GM19043 (cell line): ENCODE measurements around the gene PHLDA1.
"Not testable (repeated sequence)": the region's sequence is repeated elsewhere in the genome, so short reads cannot be mapped to it uniquely, and the experiment has no call there.

ENCODE experiments used
- ATAC-seq: cut with Tn5 transposase; IDR thresholded peaks from one replicate; pipeline ENCODE4 v1.9.1; 2021; ENCODE audit warnings: low read depth; ENCODE audit not compliant: unreplicated experiment

PHLDA1 gene

DNA sequence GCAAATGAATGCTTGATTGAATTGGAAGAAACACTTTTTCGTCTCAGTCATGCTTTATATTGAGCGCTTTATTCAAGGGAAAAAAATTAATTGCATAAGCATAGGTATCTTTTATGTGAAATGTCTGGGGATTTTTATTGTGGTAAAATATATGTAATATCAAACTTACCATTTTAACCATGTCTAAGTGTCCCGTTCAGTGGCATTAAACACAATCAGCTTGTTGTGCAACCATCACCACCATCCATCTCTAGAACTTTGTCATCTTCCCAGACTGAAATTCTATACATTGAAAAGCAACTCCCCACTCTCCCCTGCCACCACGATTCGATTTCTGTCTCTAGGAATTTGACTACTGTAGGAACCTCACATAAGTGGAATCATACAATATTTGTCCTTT, 39.8 kb downstream of the PHLDA1 start:
- no peak for ATAC-seq

DNA sequence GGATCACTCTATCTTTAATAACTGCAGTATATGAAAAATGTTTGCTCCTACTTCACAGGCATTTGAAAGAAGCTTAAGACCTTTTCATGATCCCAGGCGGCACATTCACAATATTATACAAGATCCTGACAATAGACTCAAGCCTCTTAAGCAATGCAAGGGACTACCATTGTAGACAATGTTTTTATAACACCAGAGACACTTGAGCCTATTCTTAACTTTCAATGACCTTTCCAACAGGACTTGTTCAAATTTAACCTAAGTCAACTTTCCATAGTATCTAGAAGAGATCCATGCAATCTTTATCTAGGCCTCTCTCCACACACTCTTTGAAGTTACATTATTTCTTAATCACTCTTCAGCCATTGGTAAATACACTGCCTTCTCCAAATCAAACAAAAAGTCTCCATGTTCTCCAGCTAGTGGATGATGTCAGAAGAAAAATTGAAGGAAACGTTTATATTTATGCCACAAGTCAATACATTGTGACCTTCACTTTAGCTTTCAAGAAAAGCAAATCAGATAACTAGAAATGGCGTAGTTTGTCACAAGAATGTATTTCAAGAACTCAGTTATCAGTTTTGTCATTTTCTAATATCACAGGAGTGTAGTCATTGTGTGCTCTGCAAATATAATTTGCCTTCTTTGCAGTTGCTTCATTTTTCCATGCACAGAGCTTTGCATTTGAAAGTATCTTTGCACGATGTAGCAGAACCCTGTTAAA, 41.2 kb downstream of the PHLDA1 start:
- ATAC-seq, result no peak

DNA sequence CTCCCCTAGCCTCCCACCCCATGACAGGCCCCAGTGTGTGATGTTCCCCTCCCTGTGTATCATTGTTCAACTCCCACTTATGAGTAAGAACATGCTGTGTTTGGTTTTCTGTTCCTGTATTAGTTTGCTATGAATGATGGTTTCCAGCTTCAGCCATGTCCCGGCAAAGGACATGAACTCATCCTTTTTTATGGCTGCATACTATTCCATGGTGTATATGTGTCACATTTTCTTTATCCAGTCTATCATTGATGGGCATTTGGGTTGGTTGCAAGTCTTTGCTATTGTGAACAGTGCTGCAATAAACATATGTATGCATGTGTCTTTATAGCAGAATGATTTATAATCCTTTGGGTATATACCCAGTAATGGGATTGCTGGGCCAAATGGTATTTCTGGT, 43.9 kb downstream of the PHLDA1 start:
- not testable (repeated sequence) for ATAC-seq

DNA sequence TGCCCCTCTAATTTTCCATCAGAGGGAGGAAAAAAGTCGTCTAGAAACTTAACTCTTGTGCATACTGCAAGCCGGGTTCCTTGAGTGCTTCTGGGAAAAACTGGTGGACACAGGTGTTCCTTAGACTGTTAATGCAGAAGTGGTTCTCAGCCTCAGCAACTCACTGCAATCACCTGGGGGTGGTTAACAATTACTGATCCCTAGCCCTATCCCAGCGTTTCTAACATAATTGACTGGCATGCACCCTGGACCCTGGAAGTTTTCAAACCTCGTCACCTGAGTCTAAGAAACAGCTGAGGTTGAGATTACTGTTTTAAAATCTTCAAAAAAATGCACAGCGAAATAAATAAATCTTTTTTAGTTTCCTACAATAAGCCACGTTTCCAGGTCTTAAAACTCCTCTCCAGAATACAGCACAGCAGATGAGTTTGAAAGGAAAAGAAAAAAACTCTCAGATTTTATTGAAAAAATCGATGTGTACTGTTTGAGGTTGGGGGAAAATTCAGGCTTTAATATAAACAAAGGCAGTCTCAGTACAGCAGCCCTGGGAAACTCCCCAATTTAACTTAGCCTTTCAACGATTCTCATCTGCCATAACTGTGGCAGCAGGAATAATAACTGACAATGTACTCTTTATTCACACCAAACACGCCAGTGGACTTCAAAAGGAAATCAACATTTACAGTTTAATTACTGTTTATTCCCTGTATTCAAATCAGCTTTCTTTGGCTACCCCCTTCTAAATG, 45.4 kb downstream of the PHLDA1 start:
- no peak for ATAC-seq

DNA sequence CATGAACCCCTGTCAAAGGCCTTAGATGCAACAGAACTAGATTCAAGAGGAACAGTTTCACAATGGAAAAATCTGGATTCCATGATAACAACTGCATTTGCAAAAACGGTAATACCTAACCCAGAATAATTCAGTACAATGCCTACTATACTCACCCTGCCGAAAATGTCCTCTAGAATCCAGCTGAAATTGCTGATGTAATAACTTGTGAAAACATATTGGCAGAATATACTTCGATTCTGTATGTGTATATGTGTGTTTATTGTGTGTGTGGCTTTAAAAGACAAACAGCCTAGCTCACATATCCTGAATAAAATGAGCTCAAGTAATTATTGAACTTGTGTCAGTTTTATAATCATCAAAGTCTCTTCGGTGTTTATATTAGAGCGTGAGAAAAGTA, 46.0 kb downstream of the PHLDA1 start:
- ATAC-seq, result no peak

DNA sequence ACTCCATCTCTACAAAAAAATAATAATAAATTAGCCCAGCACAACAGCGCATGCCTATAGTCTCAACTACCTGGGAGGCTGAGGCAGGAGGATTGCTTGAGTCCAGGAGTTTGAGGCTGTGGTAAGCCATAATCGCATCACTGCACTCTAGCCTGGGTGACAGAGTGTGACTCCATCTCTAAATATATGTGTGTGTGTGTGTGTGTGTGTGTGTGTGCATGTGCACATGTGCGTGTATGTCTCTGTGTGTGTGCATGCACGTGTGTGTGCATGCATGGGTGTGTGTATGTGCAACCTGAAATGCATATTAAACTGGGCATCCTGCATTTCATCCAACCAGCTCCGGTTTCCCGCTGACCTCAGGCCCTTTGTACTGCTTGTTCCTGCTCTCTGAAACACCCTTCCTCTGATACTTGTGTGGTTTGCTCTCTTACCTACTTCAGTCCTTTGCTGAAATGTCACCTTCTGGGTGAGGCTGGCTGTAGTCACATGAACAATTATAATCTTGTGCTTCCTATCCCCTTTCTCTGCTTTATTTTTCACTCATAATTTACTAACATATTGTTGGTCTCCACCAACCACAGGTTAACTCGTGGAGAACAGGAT, 46.9 kb downstream of the PHLDA1 start:
- ATAC-seq, result no peak

DNA sequence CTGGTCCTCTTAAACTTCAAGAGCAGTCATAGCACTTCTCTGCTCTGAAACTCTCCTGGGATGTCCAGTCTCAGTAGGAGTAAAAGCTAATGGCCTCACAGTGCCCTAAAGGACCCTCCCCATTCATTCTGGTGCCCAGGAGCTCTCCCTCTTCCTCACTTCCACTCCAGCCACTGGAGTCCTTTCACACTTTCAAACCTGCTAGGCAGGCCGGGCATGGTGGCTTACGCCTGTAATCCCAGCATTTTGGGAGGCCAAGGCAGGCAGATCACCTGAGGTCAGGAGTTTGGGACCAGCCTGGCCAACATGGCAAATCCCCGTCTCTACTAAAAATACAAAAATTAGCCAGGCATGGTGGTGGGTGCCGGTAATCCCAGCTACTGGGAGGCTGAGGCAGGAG, 47.7 kb downstream of the PHLDA1 start:
- not testable (repeated sequence) for ATAC-seq

DNA sequence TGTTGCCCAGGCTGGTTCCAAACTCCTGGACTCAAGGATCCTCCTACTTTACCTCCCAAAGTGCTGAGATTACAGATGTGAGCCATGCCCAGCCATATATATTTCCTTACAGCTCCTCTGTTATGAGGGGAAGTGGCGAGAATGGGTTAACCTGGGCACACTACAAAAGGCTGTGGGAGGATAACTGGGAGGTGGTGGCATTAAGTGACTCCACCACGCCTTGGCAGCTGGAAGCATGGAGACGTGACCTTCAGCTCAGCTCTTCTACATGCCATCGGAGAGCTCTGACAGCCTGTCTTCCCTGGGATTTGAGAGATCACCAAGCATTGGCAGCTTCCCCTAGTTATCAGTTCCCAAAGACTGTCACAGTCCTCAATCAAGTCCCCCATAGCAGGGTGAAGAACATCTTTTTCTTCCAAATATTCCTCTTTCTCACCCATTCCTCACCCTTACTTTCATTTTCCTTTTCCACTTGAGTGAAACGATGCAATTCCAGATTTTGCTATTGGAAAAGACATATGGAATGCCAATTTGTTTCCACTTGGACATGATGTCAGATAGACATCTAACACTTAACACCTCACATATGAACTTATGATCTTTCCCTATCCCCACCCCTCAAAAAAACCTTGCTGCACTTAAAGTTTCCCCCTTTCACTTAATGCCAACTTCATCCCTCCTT, 48.5 kb downstream of the PHLDA1 start:
- ATAC-seq, result no peak

DNA sequence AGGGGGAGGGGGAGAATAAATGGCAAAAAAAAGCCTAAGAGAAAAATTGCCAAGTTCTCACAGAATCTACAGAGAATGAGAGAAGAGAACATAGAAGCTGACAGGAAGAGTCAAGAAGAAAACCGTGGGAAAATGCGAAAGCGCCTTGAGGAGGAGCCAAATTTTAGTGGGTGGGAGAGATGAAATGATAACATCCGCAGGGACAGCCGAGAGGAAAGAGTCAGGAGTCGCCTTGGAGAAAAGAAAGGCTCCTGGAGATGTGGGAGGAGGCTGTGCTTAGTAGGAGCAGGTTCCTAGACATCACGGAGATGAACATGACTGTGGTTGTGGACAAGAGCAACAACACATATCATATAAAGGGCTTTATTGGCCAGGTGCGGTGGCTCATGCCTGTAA, 49.4 kb downstream of the PHLDA1 start:
- ATAC-seq, result no peak

DNA sequence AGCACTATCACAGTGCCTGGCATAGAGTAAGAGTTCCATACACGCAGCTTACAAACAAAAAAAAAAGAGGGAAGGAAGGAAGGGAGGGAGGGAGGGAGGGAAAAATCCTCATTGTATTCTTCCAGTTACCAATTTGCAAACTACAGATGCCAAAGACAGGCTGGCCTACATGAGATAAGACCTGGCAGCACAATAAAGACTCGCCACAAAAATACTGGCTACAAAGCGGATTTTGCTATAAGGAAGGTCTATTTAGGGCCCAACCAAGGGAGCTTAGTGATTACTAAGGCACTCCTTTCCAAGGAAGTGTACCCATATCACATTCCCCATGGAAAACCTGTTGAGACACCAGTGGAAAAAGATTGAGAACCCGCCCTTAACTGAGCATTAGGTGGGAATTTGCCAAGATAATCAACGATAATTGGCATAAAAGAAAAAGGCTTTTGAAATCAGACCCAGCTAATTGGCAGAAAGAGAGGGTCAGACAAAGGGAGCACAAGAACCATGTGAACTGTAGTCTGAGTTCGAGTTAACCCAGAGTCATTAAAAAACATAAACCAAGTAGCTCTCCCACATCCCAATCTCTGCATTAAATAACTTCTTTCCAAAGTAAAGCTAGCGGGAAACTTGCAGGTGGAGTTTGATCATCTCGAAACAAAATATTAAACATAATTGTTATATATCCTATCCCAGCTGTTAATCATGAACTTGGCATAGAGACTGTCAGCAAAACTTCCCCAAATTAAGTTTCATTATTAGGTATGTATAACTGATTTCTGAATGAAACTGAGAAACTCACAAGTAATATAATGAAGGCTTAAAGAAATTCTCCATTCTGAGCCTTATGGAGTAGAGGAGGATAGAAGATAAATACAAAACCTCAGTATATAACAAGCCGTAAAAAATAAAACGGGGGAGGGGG, 50.1 kb downstream of the PHLDA1 start:
- ATAC-seq, result peak; percentile 39

DNA sequence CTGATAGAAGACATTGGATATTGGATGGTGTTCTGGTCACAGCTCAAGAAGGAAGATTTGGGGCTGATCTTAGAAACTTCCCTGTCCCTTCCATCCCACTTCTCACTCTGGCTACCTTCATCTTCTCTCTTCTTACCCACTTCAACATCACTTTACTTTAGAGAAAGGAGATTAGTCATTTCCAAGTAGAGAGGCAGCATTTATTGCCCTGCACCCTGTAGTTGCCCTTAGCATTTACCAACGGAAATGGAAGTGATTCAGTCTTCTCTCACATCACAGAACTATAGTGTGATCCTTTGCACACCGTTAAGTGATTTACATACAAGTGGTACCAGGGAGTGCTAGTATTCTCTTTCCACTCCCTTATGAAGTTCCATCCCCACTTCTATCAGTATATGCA, 52.4 kb downstream of the PHLDA1 start:
- ATAC-seq, result peak; percentile 30

DNA sequence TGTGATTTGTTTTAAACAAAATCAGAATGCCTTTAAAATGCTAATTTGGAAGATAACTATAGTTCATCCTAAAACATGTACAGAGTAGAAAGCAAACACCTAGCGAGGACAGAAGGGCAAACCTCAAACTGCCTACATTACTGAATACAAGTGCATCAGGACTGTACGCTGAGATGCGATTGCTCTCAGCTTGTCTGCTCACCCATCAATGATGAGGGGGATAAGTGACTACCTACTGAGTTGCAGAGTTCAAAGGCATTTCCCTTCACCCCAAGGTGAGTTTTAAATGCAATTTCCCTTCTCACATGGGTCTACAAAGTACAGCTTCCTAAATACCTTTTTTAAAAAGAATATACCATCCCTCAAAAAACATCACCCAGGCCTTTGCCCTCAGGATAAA, 52.9 kb downstream of the PHLDA1 start:
- no peak for ATAC-seq

DNA sequence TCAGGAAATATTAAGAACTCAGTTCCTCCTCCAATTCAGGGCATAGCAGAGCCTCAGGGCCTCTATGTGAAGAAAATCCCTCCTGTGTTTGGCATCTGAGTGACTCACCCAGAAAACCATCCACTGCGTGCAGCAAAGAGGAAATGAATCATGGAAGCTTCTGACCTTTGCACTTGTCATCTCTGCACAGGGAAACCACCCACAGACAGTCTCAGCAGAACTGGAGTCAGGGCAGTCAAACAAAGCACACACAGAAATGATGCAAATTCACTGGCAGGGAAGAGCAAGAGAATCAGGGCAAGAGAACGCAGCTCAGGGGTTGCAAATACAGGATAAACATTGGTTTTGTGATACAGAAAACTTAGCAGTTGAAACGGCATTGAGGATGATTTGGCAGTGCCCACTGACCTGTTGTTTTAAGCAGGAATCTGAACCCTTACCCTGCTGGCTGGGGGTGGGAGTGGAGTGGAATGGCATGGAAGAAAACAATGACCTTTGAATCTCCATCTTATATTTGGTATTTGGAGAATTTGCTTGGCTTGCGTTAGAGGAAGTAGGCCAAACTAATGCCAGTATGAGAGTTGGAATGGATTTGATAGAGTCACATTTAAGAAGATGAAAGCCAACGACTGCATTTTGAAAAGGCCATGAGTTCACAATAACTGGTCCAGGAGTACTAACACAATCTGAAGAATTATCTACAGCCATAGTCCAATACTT, 53.5 kb downstream of the PHLDA1 start:
- peak; percentile 85 for ATAC-seq

DNA sequence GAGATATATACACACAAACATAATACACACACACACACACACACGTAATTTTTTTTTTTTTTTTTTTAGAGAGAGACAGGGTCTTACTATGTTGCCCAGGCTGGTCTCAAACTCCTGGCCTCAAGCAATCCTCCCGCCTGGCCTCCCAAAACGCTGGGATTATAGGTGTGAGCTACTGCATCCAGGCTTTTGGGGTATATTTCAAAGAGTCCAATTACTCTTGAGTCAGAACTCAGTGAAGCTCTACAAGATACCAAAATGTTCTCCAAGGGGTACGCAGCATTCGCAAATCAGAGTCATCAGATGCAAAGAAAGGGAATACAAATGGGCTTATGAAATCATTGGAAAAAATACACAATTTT, 54.0 kb downstream of the PHLDA1 start:
- peak; percentile 2 for ATAC-seq

DNA sequence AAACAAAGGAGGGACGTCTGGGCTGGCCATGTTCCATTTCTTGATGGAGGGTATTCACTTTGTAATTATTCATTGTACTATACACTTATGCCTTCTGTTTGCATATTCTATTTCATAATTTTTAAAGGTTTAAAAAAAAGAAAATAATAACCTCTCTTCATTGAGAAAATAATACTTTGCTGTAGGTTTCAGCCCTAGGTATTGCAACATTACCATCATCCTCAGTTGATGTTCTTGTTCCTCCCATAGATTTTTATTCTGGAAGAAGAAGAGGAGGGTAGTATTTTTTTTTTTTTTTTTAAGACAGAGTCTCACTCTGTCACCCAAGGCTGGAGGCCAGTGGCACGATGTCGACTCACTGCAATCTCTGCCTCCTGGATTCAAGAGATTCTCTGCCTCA, 54.7 kb downstream of the PHLDA1 start:
- ATAC-seq, result no peak

DNA sequence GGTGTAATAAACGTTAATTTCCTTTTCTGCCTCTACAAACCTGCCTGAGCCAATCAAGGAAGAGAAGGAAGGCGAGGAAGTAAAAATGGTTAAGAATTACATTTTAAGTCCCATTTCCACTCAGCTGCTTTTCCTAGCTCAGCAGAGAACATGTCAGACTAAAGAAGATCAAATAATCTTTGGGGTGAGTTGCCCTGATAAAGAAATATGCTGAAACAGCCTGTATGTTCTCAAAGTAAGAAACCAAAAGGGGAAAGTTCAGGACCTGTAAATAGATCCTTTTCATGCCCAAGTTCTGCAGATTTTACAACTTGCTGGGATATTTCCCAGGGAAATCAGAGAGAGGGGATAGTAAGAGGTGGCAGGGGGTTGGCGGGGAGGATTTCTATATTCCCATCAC, 55.5 kb downstream of the PHLDA1 start:
- no peak for ATAC-seq

DNA sequence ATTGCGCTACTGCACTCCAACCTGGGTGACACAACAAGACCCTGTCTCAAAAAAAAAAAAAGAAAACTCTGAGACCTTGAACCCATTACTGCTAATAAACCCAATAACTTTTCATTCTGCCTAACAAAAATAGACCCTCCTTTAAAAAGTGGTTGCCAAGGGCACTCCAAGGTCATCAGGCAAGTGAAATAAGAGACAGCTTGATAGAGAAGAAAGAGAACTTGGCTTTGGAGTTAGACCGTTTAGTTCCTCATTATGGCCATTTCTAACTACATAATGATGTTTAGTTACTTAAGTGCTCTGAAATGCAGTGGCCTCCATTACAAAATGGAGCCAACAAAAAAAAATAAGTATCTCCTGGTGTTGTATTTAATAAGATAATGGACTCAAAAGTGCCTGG, 55.9 kb downstream of the PHLDA1 start:
- ATAC-seq, result no peak
